ENCODE data around the gene FAM3D. TPM values are rescaled to one million over a fixed set of nuclear protein-coding genes. Genes with fewer than 3 reads are reported as not detected.

Gene FAM3D
- total RNA-seq, 1 donor from 2014 or later = not detected

- H3K9me3 Mint-ChIP-seq (ENCODE audit: unreplicated experiment) = no peaks in the 10 kb centered on the region
- DNase-seq (ENCODE audit: low spot score) = no peak
- H3K4me3 Mint-ChIP-seq (ENCODE audit: unreplicated experiment) = no peak overlapping the region
- H3K4me1 Mint-ChIP-seq (ENCODE audit: unreplicated experiment) = peaks cover 7% of the 10 kb centered on the region
- H3K27ac Mint-ChIP-seq (ENCODE audit: unreplicated experiment) = no peak overlapping the region
- H3K27me3 Mint-ChIP-seq (ENCODE audit: unreplicated experiment) = no peaks in the 10 kb centered on the region
- TF ChIP-seq CTCF (IDR thresholded peaks at IDR 0.05; ENCODE audit: unreplicated experiment) = no peak
- no peaks in the 10 kb centered on the region for H3K36me3 Mint-ChIP-seq (ENCODE audit: low read depth, unreplicated experiment)
These were observed 33.3 kb downstream of the FAM3D start for GRCh38 chr3:58633157-58633865.

GRCh38 chr3:58631742-58632141 lies 34.8 kb downstream of the FAM3D start:
- TF ChIP-seq CTCF (IDR thresholded peaks at IDR 0.05; ENCODE audit: unreplicated experiment) = no peak
- Mint-ChIP-seq H3K27me3 (ENCODE audit: unreplicated experiment) (no peaks in the 10 kb centered on the region), H3K27ac (ENCODE audit: unreplicated experiment) (no peak overlapping the region), H3K4me3 (ENCODE audit: unreplicated experiment) (no peak overlapping the region), H3K36me3 (ENCODE audit: low read depth, unreplicated experiment) (no peaks in the 10 kb centered on the region), H3K4me1 (ENCODE audit: unreplicated experiment) (peaks cover 7% of the 10 kb centered on the region), H3K9me3 (ENCODE audit: unreplicated experiment) (no peaks in the 10 kb centered on the region)
- DNase-seq (ENCODE audit: low spot score) = no peak

- Mint-ChIP-seq H3K9me3 (ENCODE audit: unreplicated experiment) (no peaks in the 10 kb centered on the region), H3K27me3 (ENCODE audit: unreplicated experiment) (no peaks in the 10 kb centered on the region), H3K27ac (ENCODE audit: unreplicated experiment) (no peak overlapping the region), H3K4me1 (ENCODE audit: unreplicated experiment) (peaks cover 7% of the 10 kb centered on the region), H3K36me3 (ENCODE audit: low read depth, unreplicated experiment) (no peaks in the 10 kb centered on the region), H3K4me3 (ENCODE audit: unreplicated experiment) (no peak overlapping the region)
- TF ChIP-seq CTCF (IDR thresholded peaks at IDR 0.05; ENCODE audit: unreplicated experiment) = no peak
- DNase-seq (ENCODE audit: low spot score) = no peak
These were observed 35.9 kb downstream of the FAM3D start for GRCh38 chr3:58630710-58631092.

- Mint-ChIP-seq H3K27me3 (ENCODE audit: unreplicated experiment) (no peaks in the 10 kb centered on the region), H3K27ac (ENCODE audit: unreplicated experiment) (no peak overlapping the region), H3K9me3 (ENCODE audit: unreplicated experiment) (no peaks in the 10 kb centered on the region), H3K4me3 (ENCODE audit: unreplicated experiment) (no peak overlapping the region), H3K4me1 (ENCODE audit: unreplicated experiment) (peaks cover 7% of the 10 kb centered on the region), H3K36me3 (ENCODE audit: low read depth, unreplicated experiment) (no peaks in the 10 kb centered on the region)
- peak; percentile 97 for TF ChIP-seq CTCF (IDR thresholded peaks at IDR 0.05; ENCODE audit: unreplicated experiment)
- peak; percentile 84 for DNase-seq (ENCODE audit: low spot score)
These were observed 36.4 kb downstream of the FAM3D start for GRCh38 chr3:58630076-58630709.

- no peak overlapping the region for H3K4me3 Mint-ChIP-seq (ENCODE audit: unreplicated experiment)
- no peaks in the 10 kb centered on the region for H3K36me3 Mint-ChIP-seq (ENCODE audit: low read depth, unreplicated experiment)
- no peaks in the 10 kb centered on the region for H3K27me3 Mint-ChIP-seq (ENCODE audit: unreplicated experiment)
- DNase-seq (ENCODE audit: low spot score) = no peak
- H3K4me1 Mint-ChIP-seq (ENCODE audit: unreplicated experiment) = peaks cover 7% of the 10 kb centered on the region
- H3K27ac Mint-ChIP-seq (ENCODE audit: unreplicated experiment) = no peak overlapping the region
- TF ChIP-seq CTCF (IDR thresholded peaks at IDR 0.05; ENCODE audit: unreplicated experiment) = no peak
- no peaks in the 10 kb centered on the region for H3K9me3 Mint-ChIP-seq (ENCODE audit: unreplicated experiment)
These were observed 36.9 kb downstream of the FAM3D start for GRCh38 chr3:58629629-58630028.
